ENCODE measurements around the gene ALPI.

- TF ChIP-seq CTCF (conservative IDR thresholded peaks at IDR 0.05; ENCODE audit: low read depth, low read length) (no peak), EZH2 (IDR thresholded peaks at IDR 0.05; ENCODE audit: low read length, unreplicated experiment) (no peak), EZH2phosphoT487 (IDR thresholded peaks at IDR 0.05; ENCODE audit: borderline replicate concordance, low read length) (no peak)
These were observed 555 bp downstream of the ALPI start for GRCh38 chr2:232456296-232457120.
